Left renal pelvis (tissue), 4 donors: ENCODE results near the gene PYY. TPM values are rescaled to one million over a fixed set of nuclear protein-coding genes. Genes with fewer than 3 reads are reported as not detected.

Experiments
- DNase-seq, 4 donors: peaks; one replicate each; pipeline ENCODE4 v3.0.0-alpha.2; 2013; ENCODE audit warnings: low read depth in 4 of 4, low spot score in 3 of 4
- polyA plus RNA-seq, 4 donors: library from polyadenylated mRNA; unstranded; fragments of 120-200 nt; gene quantifications; one replicate each; pipeline ENCODE4 v1.2.1, GENCODE V29; 2013; ENCODE audit not compliant: insufficient read length in 4 of 4

The PYY gene
- polyA plus RNA-seq, 4 donors: 0.24 to 0.30 TPM; not detected in 2

GRCh38 chr17:43917348-43918025 is 36.3 kb downstream of the PYY start:
- DNase-seq: no peak

GRCh38 chr17:43917016-43917347 is 36.8 kb downstream of the PYY start:
- no peak for DNase-seq

- no peak for DNase-seq
These were observed 37.4 kb downstream of the PYY start for GRCh38 chr17:43916385-43916784.

GRCh38 chr17:43915559-43915958 is 38.2 kb downstream of the PYY start:
- DNase-seq: no peak

- DNase-seq: no peak
These were observed 39.3 kb downstream of the PYY start for GRCh38 chr17:43914451-43914850.

- DNase-seq: no peak
These were observed 40.2 kb downstream of the PYY start for GRCh38 chr17:43913584-43913983.

GRCh38 chr17:43912635-43913304 is 41.0 kb downstream of the PYY start:
- DNase-seq: no peak

- DNase-seq: no peak
These were observed 41.8 kb downstream of the PYY start for GRCh38 chr17:43911904-43912303.

GRCh38 chr17:43909537-43910231 is 44.1 kb downstream of the PYY start:
- DNase-seq: no peak

- DNase-seq: no peak
These were observed 45.6 kb downstream of the PYY start for GRCh38 chr17:43907998-43908721.

GRCh38 chr17:43907425-43907981 is 46.2 kb downstream of the PYY start, which contains the start of gene MPP2:
MPP2 (minus strand) TSS chr17:43907536; CDS start chr17:43904460, 3,076 bp downstream.
- peak; percentile 72 to 80 (median 76) for DNase-seq

- DNase-seq: no peak
These were observed 46.8 kb downstream of the PYY start for GRCh38 chr17:43906951-43907424.

- no peak for DNase-seq
These were observed 47.5 kb downstream of the PYY start for GRCh38 chr17:43905985-43906852.

GRCh38 chr17:43905400-43905984 is 48.2 kb downstream of the PYY start:
- DNase-seq: no peak

Other genes with a start within 250 kb of the PYY start
- 10 to 100 TPM in 3 of 4 donors, under 1 TPM in 1; 0.86 to 67.8 (median 48.0) TPM for gene SOST, start 195.1 kb downstream of the PYY start, polyA plus RNA-seq
- 10 to 100 TPM; 27.6 to 67.8 (median 58.5) TPM for gene DUSP3, start 175.0 kb downstream of the PYY start, polyA plus RNA-seq
- under 1 TPM in 3 of 4 donors, not detected in 1; 0.04 to 0.11 (median 0.04) TPM for gene CFAP97D1, start 173.5 kb downstream of the PYY start, polyA plus RNA-seq
- 10 to 100 TPM in 2 of 4 donors, 1 to 10 TPM in 2; 8.0 to 15.3 (median 11.4) TPM for gene MPP3, start 120.8 kb downstream of the PYY start, polyA plus RNA-seq
- gene CD300LG, start 106.8 kb downstream of the PYY start, polyA plus RNA-seq: 1 to 10 TPM in 1 of 4 donors, under 1 TPM in 3; 0.83 to 1.9 (median 0.92) TPM
- gene MPP2, start 46.4 kb downstream of the PYY start, polyA plus RNA-seq: 1 to 10 TPM; 5.8 to 7.7 (median 6.1) TPM
- gene PPY, start 11.5 kb downstream of the PYY start, polyA plus RNA-seq: under 1 TPM in 2 of 4 donors, not detected in 2; 0.34 to 0.43 TPM
- gene NAGS, start 50.7 kb upstream of the PYY start, polyA plus RNA-seq: 1 to 10 TPM in 3 of 4 donors, under 1 TPM in 1; 0.93 to 3.6 (median 2.8) TPM
- 10 to 100 TPM; 26.9 to 47.5 (median 37.3) TPM for gene TMEM101, start 61.0 kb upstream of the PYY start, polyA plus RNA-seq
- gene LSM12, start 112.7 kb upstream of the PYY start, polyA plus RNA-seq: 10 to 100 TPM; 34.2 to 48.7 (median 41.2) TPM
- gene G6PC3, start 116.8 kb upstream of the PYY start, polyA plus RNA-seq: 10 to 100 TPM; 59.9 to 91.7 (median 73.9) TPM
- 10 to 100 TPM; 42.3 to 54.2 (median 47.3) TPM for gene HDAC5, start 169.7 kb upstream of the PYY start, polyA plus RNA-seq
- 1 to 10 TPM; 4.1 to 5.3 (median 4.6) TPM for gene HROB, start 188.0 kb upstream of the PYY start, polyA plus RNA-seq
- gene ASB16, start 216.8 kb upstream of the PYY start, polyA plus RNA-seq: 1 to 10 TPM; 1.1 to 4.0 (median 2.1) TPM
- 10 to 100 TPM; 40.0 to 54.2 (median 42.8) TPM for gene TMUB2, start 233.0 kb upstream of the PYY start, polyA plus RNA-seq
- gene ATXN7L3, start 245.9 kb upstream of the PYY start, polyA plus RNA-seq: 10 to 100 TPM; 54.6 to 71.1 (median 68.9) TPM